B cell (primary cell): ENCODE measurements around the gene TOR1A. TPM values are rescaled to one million over a fixed set of nuclear protein-coding genes. Genes with fewer than 3 reads are reported as not detected.

Experiments
- ATAC-seq: fragments of 200-7000 bp; cut with Tn5 transposase; one replicate; pipeline ENCODE4 v1.10.0; 2021; ENCODE audit warnings: low read depth, mild to moderate bottlenecking, moderate number of reproducible peaks, moderate library complexity
- CTCF ChIA-PET: fragments of 350-600 bp; sonication (Branson Sonifier 250); formaldehyde crosslinking; loops from one replicate; lab custom pipeline; 2021; ENCODE audit warnings: antibody characterized with exemption, inconsistent platforms; lab: Charles Lee
- POLR2A ChIA-PET: fragments of 350-600 bp; sonication (Branson Sonifier 250); formaldehyde crosslinking; loops from one replicate; lab custom pipeline; 2021; ENCODE audit warnings: antibody characterized with exemption; lab: Charles Lee
- DNase-seq: peaks from one replicate; pipeline ENCODE4 v3.0.0; 2013
- H2AFZ ChIP-seq: 2 replicates; pipeline ENCODE4 v1.6.1; 2012; ENCODE audit warnings: mild to moderate bottlenecking, low read depth, low read length; ENCODE audit not compliant: insufficient read depth, poor library complexity, severe bottlenecking
- H3K27ac ChIP-seq, 2 donors: 1 replicate in 1 of 2; 2 replicates in 1 of 2; pipeline ENCODE4 v1.5.1; 2012 to 2013; ENCODE audit warnings: low read length in 2 of 2, mild to moderate bottlenecking in 2 of 2, moderate library complexity in 1 of 2
- H3K27me3 ChIP-seq, 4 experiments: fragments of 200-600 bp in 1 of 4; sonication (generic) in 1 of 4; replicated peaks in 1 of 4; 1 replicate in 2 of 4; 2 replicates in 2 of 4; pipeline versions ENCODE4 v1.6.1 to v1.7.0; 2013 to 2016; ENCODE audit warnings: low read length in 3 of 4, mild to moderate bottlenecking in 2 of 4, mixed read lengths in 1 of 4, moderate library complexity in 1 of 4; ENCODE audit not compliant: insufficient read depth in 4 of 4, control insufficient read depth in 3 of 4; ENCODE audit errors: control extremely low read depth in 1 of 4
- H3K36me3 ChIP-seq, 2 experiments: replicated peaks in 1 of 2; 1 replicate in 1 of 2; 2 replicates in 1 of 2; pipeline versions ENCODE4 v1.6.1 to v1.7.1; 2013; ENCODE audit warnings: low read length in 1 of 2; ENCODE audit not compliant: insufficient read depth in 2 of 2, control insufficient read depth in 1 of 2; ENCODE audit errors: control extremely low read depth in 1 of 2, extremely low read depth in 1 of 2
- H3K4me1 ChIP-seq, 2 donors: fragments of 200-600 bp in 1 of 2; sonication (generic) in 1 of 2; 1 replicate in 1 of 2; 2 replicates in 1 of 2; pipeline versions ENCODE4 v1.5.1 to v1.6.1; 2013 to 2017; ENCODE audit warnings: low read length in 2 of 2; ENCODE audit not compliant: control insufficient read depth in 2 of 2, insufficient read depth in 2 of 2
- H3K4me2 ChIP-seq: replicated peaks from 2 replicates; pipeline ENCODE3; 2012; ENCODE audit warnings: mild to moderate bottlenecking, low read depth, low read length; ENCODE audit not compliant: poor library complexity, severe bottlenecking
- H3K4me3 ChIP-seq, 5 experiments: fragments of 200-600 bp in 1 of 5; sonication (generic) in 1 of 5; 1 replicate in 3 of 5; 2 replicates in 2 of 5; pipeline versions ENCODE4 v1.5.1 to v1.7.0; 2011 to 2016; ENCODE audit warnings: low read length in 4 of 5, mild to moderate bottlenecking in 4 of 5, low read depth in 2 of 5, control low read depth in 1 of 5, moderate library complexity in 1 of 5; ENCODE audit not compliant: insufficient read depth in 1 of 5; ENCODE audit errors: control extremely low read depth in 1 of 5, extremely low read depth in 1 of 5
- H3K79me2 ChIP-seq: fragments of 200-600 bp; sonication (generic); one replicate; pipeline ENCODE4 v1.6.0; 2016; ENCODE audit warnings: low read length; ENCODE audit not compliant: control insufficient read depth, insufficient read depth
- H3K9ac ChIP-seq: fragments of 200-600 bp; sonication (generic); 2 replicates; pipeline ENCODE4 v1.6.1; 2017; ENCODE audit warnings: mild to moderate bottlenecking, low read length, moderate library complexity
- H3K9me3 ChIP-seq, 3 donors: one replicate each; pipeline versions ENCODE4 v1.6.1 to v1.7.1; 2013; ENCODE audit warnings: low read length in 2 of 3; ENCODE audit not compliant: control insufficient read depth in 2 of 3, insufficient read depth in 1 of 3; ENCODE audit errors: control extremely low read depth in 1 of 3
- H4K20me1 ChIP-seq: 2 replicates; pipeline ENCODE4 v1.6.0; 2012; ENCODE audit warnings: mild to moderate bottlenecking, low read length; ENCODE audit not compliant: insufficient read depth, control insufficient read depth, poor library complexity, severe bottlenecking
- H3K27ac Mint-ChIP-seq: one replicate; pipeline ENCODE4 v1.8.0; 2021; ENCODE audit warnings: mixed read lengths
- H3K27me3 Mint-ChIP-seq: one replicate; pipeline ENCODE4 v1.8.0; 2021; ENCODE audit warnings: mixed read lengths
- H3K4me1 Mint-ChIP-seq: one replicate; pipeline ENCODE4 v1.8.0; 2021; ENCODE audit warnings: mixed read lengths
- H3K4me3 Mint-ChIP-seq: one replicate; pipeline ENCODE4 v1.8.0; 2021; ENCODE audit warnings: mixed read lengths
- H3K9me3 Mint-ChIP-seq: one replicate; pipeline ENCODE4 v1.8.0; 2022; ENCODE audit warnings: mixed read lengths; ENCODE audit not compliant: insufficient read depth
- CTCF ChIP-seq: fragments of 200-600 bp; IDR thresholded peaks from one replicate; pipeline ENCODE4 v1.8.0; 2022; ENCODE audit warnings: antibody characterized with exemption, mild to moderate bottlenecking
- EZH2 ChIP-seq: IDR thresholded peaks from 2 replicates; pipeline ENCODE4 v1.6.1; 2012; ENCODE audit warnings: borderline replicate concordance, low read depth, mild to moderate bottlenecking, moderate library complexity, low read length; ENCODE audit not compliant: insufficient read depth, poor library complexity, severe bottlenecking
- WGBS: methylation state at CpG from one replicate; pipeline ENCODE4 v1.1.5; 2013; ENCODE audit warnings: missing lambda C conversion rate; ENCODE audit not compliant: insufficient coverage; 5-methylcytosine and 5-hydroxymethylcytosine counted together
- intact Hi-C: fragments of 100-400 bp; cut with micrococcal nuclease; formaldehyde crosslinking; loops from one replicate; pipeline ENCODE4 v1.10.0; 2022
- polyA plus RNA-seq: library from polyadenylated mRNA; depleted of rRNA; stranded (reverse); fragments of >200 nt; gene quantifications from 2 replicates; pipeline ENCODE4 v1.2.3, GENCODE V29; 2012
- total RNA-seq, 2 donors: library from RNA; stranded (reverse); fragments of 120-200 nt in 1 of 2; gene quantifications; 1 replicate in 1 of 2; 2 replicates in 1 of 2; pipeline versions ENCODE4 v1.2.3 to v1.2.4, GENCODE V29; 2013 to 2022

Gene TOR1A
- total and polyA plus RNA-seq, 2 donors (not counting 1 experiment from before 2014, with no cell fraction given), result 28.6 to 30.3 TPM

DNA sequence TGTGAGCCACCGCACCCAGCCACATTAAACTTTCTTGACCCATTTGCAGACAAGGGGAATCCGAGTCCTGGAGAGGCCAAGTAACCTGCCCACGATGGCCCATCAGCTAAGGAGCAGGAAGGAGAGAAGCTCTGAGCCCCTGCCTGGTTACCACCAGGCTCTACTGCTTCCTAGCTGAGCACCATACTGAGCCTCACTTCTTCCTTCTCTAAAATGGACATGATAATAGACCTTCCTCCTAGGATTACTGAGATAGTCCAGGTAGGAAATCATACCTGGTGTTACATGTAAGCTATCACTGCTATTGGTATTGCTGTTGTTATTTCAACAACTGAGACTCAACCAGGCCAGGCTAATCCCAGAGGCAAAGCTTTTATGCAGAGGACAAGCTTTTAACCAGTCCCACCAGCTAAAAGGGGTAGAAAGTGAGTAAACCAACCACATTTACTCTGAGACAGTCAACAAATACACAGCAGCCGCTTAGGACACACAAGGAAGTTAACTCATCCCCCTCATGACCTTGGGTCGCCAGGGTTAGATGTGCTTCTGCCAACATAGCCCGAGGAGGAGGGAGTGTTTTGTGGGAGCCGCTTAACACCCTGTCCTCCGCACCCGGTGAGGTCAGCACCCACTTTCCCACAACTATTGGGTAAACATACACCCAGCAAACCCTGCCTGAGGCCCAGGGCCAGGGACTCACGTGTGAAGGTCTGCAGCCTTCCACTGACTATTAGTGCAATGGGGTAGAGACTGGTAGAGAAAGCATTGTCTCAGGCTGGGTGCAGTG lies 50.5 kb downstream of the TOR1A start:
- intact Hi-C loops, result no loop called here
- no peak for DNase-seq
- no peak overlapping the region for H2AFZ ChIP-seq
- no peaks in the 10 kb centered on the region for H3K4me1 ChIP-seq
- H3K4me2 ChIP-seq, result no peak overlapping the region
- H3K4me3 Mint-ChIP-seq, result no peak overlapping the region
- H3K9me3 ChIP-seq, result no peaks in the 10 kb centered on the region
- ATAC-seq, result no peak
- H3K36me3 ChIP-seq, result no peaks in the 10 kb centered on the region
- WGBS, result 98% methylated on average over 5 of the region's 10 CpGs
- H3K79me2 ChIP-seq, result no peaks in the 10 kb centered on the region
- H3K27me3 ChIP-seq, result peaks cover 0 to 26% (median 4%) of the 10 kb centered on the region in 4 experiments
- no peaks in the 10 kb centered on the region for H4K20me1 ChIP-seq
- CTCF ChIA-PET, result interaction anchor here (0.6 to 1.3 kb wide), 2 partner anchors 11 to 16 kb away, joined by 3 to 4 read pairs; no protein-coding TSS in a partner anchor
- POLR2A ChIA-PET, result no interaction called here
- no peak overlapping the region for H3K27ac ChIP-seq
- H3K9ac ChIP-seq, result no peak overlapping the region
- no peak overlapping the region for H3K4me3 ChIP-seq
- H3K27me3 Mint-ChIP-seq, result peaks cover 22% of the 10 kb centered on the region
- no peak overlapping the region for H3K27ac Mint-ChIP-seq
- TF ChIP-seq EZH2, result no peak
- no peak for TF ChIP-seq CTCF
- no peaks in the 10 kb centered on the region for H3K4me1 Mint-ChIP-seq
- H3K9me3 Mint-ChIP-seq, result no peaks in the 10 kb centered on the region

DNA sequence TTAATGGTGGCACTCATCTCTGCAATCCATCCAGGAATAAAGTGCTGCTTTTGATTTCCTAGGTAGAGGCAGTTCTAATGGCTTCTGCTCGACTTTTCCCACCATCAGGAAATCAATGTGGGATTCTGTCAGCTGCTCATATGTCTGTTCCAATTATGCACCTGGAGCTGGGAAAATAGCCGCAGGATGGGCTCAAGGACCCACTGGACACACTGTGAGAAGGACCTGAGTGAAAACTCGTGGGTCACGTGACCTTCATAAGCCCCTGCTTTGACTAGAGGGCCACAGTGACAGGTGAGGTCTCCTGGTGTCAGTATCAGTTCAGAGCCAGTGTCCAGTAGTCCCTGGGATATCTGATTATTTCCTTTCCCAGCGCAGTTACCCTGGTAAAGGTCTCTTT lies 53.2 kb downstream of the TOR1A start:
- Histone ChIP-seq H3K36me3 (no peaks in the 10 kb centered on the region), H4K20me1 (no peaks in the 10 kb centered on the region), H3K27me3 (peaks cover 0 to 8% (median 1%) of the 10 kb centered on the region in 4 experiments), H2AFZ (no peak overlapping the region), H3K9ac (no peak overlapping the region), H3K4me1 (no peaks in the 10 kb centered on the region), H3K4me2 (no peak overlapping the region), H3K27ac (no peak overlapping the region), H3K9me3 (no peaks in the 10 kb centered on the region), H3K4me3 (no peak overlapping the region), H3K79me2 (no peaks in the 10 kb centered on the region)
- POLR2A ChIA-PET, result no interaction called here
- DNase-seq, result no peak
- Mint-ChIP-seq H3K4me1 (no peaks in the 10 kb centered on the region), H3K27ac (no peak overlapping the region), H3K4me3 (no peak overlapping the region), H3K9me3 (no peaks in the 10 kb centered on the region), H3K27me3 (peaks cover 14% of the 10 kb centered on the region)
- TF ChIP-seq CTCF (no peak), EZH2 (no peak)
- no peak for ATAC-seq
- WGBS, result 87% methylated on average over 5 of the region's 5 CpGs
- intact Hi-C loops, result no loop called here
- CTCF ChIA-PET, result no interaction called here
